Chondrocyte (in vitro differentiated cells): ENCODE data around the gene PDZD8. TPM values are rescaled to one million over a fixed set of nuclear protein-coding genes. Genes with fewer than 3 reads are reported as not detected.

Experiments
- DNase-seq: peaks from one replicate; pipeline ENCODE4 v3.0.0; 2021; ENCODE audit warnings: mixed read lengths, low spot score
- H3K27ac Mint-ChIP-seq: one replicate; pipeline ENCODE4 v1.8.0; 2021; ENCODE audit warnings: mild to moderate bottlenecking, moderate library complexity, mixed read lengths; ENCODE audit not compliant: unreplicated experiment
- H3K27me3 Mint-ChIP-seq: 2 replicates; pipeline ENCODE4 v1.8.0; 2021; ENCODE audit warnings: low read depth, mixed read lengths
- H3K36me3 Mint-ChIP-seq: 2 replicates; pipeline ENCODE4 v1.8.0; 2021; ENCODE audit warnings: low read depth, mixed read lengths
- H3K4me1 Mint-ChIP-seq: 2 replicates; pipeline ENCODE4 v1.8.0; 2021; ENCODE audit warnings: low read depth, mild to moderate bottlenecking, mixed read lengths
- H3K4me3 Mint-ChIP-seq: one replicate; pipeline ENCODE4 v1.8.0; 2021; ENCODE audit warnings: mild to moderate bottlenecking, moderate library complexity, mixed read lengths; ENCODE audit not compliant: unreplicated experiment
- H3K9me3 Mint-ChIP-seq: 2 replicates; pipeline ENCODE4 v1.8.0; 2021; ENCODE audit warnings: low read depth, mixed read lengths
- total RNA-seq: library from RNA; stranded (reverse); gene quantifications from 3 replicates; pipeline ENCODE4 v1.2.1, GENCODE V29; 2021
- TF ChIP-seq, protein P1 (sequence below): fragments of 200-600 bp; sonication (generic); IDR thresholded peaks from 2 replicates; pipeline ENCODE4 v1.5.0; 2021; ENCODE audit warnings: antibody characterized with exemption, mild to moderate bottlenecking, moderate library complexity

PDZD8 gene
- total RNA-seq, 1 donor from 2014 or later = 36.3 TPM

DNA sequence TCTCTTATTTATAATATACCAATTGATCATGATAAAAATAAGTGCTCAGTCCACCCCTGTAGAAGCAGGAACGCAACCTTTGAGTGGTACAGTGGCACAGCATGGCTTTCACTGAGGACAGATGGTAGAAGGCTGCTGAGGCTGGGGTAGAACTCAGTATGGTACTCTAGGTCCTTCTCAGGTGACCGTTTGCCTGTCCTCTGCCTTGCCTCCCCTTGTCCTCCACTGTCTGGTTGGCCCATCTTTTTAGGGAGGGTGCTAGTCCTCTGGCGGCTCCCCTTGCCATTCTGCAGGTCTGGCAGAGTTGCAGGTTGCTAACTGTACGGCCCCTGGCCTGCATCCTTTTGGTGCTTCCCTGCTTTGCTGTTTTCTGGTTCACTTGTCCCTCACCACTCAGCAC lies 107.0 kb downstream of the PDZD8 start:
- H3K27me3 Mint-ChIP-seq = no peaks in the 10 kb centered on the region
- TF ChIP-seq, protein P1, sequence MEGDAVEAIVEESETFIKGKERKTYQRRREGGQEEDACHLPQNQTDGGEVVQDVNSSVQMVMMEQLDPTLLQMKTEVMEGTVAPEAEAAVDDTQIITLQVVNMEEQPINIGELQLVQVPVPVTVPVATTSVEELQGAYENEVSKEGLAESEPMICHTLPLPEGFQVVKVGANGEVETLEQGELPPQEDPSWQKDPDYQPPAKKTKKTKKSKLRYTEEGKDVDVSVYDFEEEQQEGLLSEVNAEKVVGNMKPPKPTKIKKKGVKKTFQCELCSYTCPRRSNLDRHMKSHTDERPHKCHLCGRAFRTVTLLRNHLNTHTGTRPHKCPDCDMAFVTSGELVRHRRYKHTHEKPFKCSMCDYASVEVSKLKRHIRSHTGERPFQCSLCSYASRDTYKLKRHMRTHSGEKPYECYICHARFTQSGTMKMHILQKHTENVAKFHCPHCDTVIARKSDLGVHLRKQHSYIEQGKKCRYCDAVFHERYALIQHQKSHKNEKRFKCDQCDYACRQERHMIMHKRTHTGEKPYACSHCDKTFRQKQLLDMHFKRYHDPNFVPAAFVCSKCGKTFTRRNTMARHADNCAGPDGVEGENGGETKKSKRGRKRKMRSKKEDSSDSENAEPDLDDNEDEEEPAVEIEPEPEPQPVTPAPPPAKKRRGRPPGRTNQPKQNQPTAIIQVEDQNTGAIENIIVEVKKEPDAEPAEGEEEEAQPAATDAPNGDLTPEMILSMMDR = no peak
- no peaks in the 10 kb centered on the region for H3K4me1 Mint-ChIP-seq
- no peak for DNase-seq
- no peak overlapping the region for H3K4me3 Mint-ChIP-seq
- no peaks in the 10 kb centered on the region for H3K36me3 Mint-ChIP-seq
- H3K9me3 Mint-ChIP-seq = no peaks in the 10 kb centered on the region
- no peak overlapping the region for H3K27ac Mint-ChIP-seq

DNA sequence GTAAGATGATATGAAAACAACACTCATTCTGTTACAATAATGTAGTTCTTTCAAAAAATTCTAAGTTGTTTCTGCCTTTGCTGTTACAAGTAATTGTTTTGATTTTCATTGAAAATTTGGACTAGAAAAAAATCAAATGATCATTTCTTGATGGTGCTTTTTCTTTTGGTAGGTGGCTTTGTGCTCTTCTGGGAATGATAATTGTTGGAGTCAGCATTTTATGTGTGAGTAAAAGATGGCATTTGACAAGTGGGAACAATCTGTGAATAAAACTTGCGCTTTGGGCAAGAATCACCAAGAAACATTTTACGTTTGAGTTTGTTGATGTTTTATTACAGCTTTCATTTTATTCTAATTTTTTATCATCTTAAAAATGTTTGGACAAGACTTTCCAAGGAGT lies 108.4 kb downstream of the PDZD8 start:
- Mint-ChIP-seq H3K36me3 (no peaks in the 10 kb centered on the region), H3K27me3 (peaks cover 5% of the 10 kb centered on the region), H3K4me1 (no peaks in the 10 kb centered on the region), H3K4me3 (no peak overlapping the region), H3K9me3 (no peaks in the 10 kb centered on the region), H3K27ac (no peak overlapping the region)
- DNase-seq = no peak
- TF ChIP-seq, protein P1 = no peak

DNA sequence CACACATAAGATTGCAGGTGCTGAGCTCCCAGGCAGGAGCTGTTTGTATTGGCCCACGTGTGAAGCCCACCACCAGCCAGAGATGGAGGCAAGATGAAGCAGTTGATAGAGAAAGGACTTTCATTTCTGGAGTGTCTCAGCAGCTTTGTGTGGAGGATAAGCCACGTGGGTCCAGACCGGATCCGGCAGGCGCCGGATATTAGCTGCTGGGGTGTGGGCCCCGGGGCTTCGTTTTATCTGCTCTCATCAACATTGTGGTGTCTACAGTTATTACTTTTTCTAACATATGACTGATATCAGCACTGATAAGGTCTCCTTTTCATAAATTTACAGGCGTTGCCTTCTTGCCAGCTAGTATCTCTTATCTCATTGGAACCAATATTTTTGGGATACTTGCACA lies 108.8 kb downstream of the PDZD8 start:
- Mint-ChIP-seq H3K9me3 (no peaks in the 10 kb centered on the region), H3K4me3 (no peak overlapping the region), H3K4me1 (no peaks in the 10 kb centered on the region), H3K27me3 (peaks cover 9% of the 10 kb centered on the region), H3K36me3 (no peaks in the 10 kb centered on the region), H3K27ac (no peak overlapping the region)
- TF ChIP-seq, protein P1 = no peak
- no peak for DNase-seq

DNA sequence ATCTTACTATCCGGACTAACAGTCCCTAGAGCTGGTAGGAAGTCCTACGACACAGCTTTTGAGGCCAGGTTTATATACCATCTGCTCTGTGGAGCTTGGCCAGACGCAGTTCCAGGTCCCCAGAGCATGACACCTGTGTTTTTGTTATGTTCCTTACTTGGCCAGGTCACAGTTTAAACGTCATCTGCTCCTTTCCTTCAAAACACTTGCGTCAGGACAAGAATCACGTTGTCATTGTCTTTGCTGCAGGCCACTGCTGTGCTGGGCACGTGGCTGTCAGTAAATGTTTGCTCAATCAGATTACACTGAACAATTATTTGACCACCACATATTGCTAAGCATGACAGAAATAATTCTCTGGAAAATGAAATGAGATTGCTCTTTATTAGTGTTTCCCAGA lies 110.5 kb downstream of the PDZD8 start:
- TF ChIP-seq, protein P1 = no peak
- Mint-ChIP-seq H3K27ac (no peak overlapping the region), H3K9me3 (no peaks in the 10 kb centered on the region), H3K4me3 (no peak overlapping the region), H3K36me3 (no peaks in the 10 kb centered on the region), H3K4me1 (peaks cover 4% of the 10 kb centered on the region), H3K27me3 (peaks cover 22% of the 10 kb centered on the region)
- no peak for DNase-seq

DNA sequence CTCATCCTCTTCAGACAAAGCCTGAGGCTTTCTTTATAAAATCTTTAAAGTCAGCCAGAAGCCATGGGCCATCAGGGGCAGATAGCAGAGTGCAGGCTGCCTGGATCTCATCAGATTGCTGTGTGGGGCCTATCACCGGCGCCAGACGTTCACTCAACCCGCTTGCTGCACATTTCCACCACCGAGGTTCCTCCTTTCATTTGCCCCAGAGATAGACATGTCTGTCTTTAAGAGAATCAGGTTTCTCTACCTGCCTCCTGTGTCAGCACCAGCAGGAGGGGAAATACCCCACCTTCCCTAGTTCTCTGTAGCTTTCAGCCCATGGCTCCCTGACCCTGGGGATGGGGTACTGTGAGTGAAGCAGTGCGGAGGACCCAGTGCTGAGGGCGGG lies 112.3 kb downstream of the PDZD8 start:
- Mint-ChIP-seq H3K9me3 (no peaks in the 10 kb centered on the region), H3K27me3 (peaks cover 37% of the 10 kb centered on the region), H3K4me1 (peaks cover 4% of the 10 kb centered on the region), H3K27ac (no peak overlapping the region), H3K4me3 (no peak overlapping the region), H3K36me3 (no peaks in the 10 kb centered on the region)
- no peak for DNase-seq
- TF ChIP-seq, protein P1 = no peak
